ENCODE data around the gene ANKDD1A.

Gene ANKDD1A

DNA sequence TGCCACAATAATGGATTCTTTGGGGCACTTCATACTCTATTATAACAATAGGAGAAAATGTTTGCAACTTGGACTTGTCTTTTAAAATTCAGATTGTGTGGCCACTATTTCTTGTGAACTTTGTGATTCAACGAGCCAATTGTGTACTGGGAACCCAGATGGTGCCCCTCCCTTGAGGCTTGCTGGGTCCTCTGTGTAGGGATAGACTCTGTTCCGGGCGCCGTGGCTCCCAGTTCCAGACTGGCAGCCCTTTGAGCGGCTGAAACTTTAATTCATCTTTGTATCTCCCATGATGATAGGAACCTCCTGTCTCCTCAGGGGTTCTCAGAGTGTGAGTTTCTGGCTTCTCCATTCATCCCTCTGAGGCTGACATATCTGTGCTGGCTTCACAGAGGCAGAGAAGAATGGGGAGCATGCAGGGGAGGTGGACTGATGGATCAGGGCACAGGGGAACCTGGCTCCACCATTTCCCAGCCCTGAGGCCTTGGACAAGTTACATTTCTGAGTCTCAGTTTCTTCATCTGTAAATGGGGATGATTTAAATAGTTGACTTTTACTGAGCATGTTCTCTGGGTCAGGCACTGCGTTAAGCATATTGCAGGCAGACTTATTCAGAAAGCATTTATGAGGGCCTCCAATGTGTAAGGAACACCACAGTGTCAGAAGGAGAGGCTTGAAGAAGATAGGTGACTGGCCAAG is 15.2 kb upstream of the ANKDD1A start:
- no peak for DNase-seq

DNA sequence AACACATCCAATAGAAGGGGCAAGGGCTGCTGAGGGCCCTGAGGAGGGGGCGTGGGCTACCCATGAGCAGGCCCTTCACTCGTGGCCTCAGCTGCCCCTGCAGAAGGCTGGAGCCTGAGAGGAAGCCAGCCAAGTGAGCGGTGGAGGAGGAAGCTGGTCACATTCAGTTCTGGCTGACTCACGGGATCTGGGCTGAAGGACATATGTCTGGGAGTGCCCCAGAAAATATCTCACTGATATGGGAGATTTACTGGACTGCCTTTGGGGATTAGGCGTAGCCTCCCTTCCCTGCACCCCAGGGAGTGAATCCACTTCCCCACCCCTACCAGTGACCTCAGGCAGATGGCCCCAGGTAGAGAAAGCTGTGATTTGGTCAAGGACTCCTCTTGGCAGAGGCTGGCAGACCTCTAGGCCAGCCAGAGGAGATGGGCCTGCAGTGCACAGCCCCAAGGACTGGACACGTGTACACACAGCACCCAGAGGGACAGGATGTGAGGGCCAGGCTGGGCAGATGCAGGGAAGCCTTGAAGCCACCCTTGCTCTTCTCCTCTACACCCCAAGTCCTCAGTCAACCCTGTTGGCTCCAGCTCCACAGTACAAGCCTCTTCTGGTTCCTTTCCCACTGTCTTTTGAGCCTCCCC is 14.2 kb upstream of the ANKDD1A start:
- peak in 1 of 2 donors; percentile 30 for DNase-seq

DNA sequence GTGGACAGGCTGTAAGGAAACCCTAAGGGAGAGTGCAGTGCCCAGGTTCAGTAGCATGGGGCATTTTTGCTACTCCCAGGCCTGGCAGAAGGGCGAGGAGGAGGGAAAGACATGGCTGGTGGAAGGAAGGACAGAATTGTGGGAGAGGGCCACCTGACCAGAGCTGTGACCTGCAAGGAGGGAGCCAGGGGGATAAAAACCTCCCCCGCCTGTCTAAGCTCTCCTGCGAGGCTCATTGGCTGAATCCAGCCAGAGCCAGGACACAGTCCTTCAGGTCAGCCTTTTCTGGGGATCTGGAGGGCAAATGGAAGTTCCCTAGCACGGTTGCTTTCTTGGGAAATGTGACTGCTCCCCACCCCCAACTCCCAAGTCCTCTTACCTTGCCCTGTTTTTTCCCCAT is 13.3 kb upstream of the ANKDD1A start:
- no peak for DNase-seq

DNA sequence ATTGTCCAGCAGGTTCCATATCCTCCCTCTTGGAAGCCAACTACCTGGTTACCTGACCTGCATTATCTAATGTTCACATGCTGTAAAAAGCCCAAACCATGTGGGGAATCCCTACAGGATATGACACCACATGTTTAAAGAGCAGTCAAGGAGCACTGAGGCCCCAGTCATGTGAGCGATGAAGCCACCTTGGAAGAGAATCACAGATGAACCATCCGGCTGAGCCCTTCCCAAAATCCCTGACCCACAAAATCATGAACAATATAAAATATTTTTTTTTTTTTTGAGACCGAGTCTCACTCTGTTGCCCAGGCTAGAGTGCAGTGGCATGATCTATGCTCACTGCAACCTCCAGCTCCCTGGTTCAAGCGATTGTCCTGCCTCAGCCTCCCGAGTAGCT is 10.6 kb upstream of the ANKDD1A start:
- DNase-seq, result no peak

DNA sequence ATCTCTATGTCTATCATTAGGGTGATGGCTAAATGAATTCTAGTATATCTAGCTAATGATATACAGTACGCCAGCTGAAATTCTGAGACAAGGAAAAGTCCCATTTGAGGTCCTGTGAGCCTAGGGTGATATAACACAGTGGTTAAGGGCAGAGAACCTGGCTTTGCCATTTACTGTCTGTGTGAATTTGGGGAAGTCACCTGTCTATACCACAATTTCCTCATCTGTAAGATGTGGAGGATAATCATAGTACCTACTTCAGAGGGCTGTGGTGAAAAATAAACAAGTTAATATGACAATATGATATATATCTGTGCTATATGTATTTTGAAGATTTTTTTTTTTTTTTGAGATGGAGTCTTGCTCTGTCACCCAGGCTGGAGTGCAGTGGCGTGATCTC is 9.8 kb upstream of the ANKDD1A start:
- DNase-seq, result peak; percentile 31 to 81

DNA sequence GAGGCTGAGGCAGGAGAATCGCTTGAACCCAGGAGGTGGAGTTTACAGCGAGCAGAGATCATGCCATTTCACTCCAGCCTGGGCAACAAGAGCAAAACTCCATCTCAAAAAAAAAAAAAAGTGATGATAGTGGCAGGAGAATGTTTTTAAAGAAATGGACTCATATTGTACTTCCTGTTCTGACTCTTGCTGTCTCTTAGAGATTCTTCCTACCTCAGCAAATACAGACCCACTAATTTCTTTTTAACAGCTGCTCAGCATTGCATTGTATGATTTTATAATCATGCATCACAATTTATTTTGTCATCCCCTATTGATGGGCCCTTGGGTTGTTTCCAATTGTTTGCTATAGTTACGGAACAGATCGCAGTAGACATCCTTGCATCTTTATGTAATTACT is 8.8 kb upstream of the ANKDD1A start:
- no peak for DNase-seq

DNA sequence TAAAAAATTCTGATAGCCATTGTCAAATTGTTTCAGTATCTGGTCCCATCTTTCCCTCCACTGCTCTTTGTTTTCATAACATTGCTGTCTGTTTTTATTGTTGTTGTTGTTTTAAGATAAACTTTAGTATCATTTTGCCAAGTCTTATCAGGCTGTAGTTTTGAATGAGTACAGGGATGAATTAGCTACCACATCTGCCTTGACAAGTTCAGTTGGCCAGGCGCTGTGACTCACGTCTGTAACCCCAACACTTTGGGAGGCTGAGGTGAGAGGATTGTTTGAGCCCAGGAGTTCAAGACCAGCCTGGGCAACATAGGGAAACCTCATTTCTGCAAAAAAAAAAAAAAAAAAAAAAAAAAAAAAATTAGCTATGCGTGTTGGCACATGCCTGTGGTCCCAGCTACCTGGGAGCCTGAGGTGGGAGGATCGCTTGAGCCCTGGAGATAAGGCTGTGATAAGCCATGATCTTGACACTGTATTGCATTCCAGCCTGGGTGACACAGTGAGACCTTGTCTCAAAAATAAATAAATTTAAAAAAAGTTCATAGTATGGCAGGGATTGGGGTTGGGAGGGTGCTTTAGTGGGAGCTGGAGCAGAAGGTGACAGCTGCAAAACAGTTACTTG is 8.3 kb upstream of the ANKDD1A start:
- DNase-seq, result no peak

DNA sequence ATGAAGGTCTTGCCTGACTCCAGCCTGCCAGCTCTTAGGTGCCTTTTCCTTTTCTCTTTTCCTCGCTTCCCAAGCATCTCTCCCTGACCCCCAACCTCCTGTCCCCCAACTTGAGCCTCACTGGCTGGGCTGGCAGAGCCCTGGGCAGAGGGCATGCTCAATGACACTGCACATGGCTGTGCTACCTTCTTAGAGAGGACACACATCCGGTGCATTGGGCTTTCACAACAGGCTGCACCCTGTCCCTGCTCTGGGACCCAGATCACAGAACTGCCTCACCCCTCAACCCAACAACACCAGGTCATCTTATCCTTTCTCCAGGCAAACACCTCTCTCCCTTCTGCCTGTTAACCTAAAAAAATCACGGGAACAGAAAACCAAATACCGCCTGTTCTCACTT is 7.5 kb upstream of the ANKDD1A start:
- DNase-seq, result no peak

DNA sequence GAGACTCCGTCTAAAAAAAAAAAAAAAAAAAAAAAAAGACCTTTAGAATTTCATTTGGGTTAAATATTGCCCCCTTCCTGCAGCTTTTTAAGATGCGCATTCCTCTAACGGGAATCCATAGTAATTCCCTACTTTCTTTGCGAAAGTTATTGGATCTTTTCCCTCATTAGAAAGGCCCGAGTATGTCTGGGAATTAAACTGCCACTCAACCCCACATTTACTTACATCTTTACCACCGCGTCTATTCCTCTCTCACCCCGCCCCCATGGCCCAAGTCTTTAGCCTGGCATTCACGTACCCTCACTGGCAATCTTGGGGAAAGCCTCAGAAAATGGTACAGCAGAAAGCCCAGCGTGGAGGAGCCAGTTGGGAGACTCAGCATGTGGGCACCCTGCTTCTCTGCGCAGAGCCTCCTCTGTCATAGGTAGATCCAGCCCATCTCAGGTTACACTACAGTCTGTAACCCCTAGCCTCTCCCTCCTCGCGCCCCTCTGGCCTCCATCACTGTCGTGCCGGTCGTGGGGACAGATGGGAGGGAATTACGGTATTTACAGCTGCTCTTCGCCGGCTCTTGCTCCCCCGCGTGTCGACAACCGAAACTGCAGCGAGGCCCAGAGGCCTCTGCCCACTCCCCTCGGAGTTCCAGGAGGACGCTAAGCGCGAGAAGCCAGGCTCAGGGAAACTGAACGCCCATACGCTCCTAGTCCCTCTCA is 6.4 kb upstream of the ANKDD1A start:
- DNase-seq, result peak; percentile 77 to 81

DNA sequence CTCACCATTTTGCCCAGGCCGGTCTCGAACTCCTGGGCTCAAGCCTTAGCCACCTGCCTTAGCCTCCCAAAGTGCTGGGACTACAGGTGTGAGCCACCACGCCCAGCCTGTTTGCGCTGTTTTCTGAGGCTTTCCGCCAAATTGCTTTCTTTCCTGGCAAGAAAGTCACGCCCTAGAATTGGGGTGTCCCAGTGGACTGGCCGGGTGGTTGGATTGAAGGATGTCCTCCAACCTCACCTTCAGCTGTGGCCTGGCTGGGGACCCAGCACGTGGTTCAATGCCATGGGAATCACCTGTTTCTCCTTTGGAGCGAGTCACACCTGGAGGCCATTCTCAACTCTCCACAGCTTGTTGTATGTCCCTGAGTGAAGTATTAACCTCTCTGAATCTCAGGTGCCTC is 5.8 kb upstream of the ANKDD1A start:
- DNase-seq, result no peak

DNA sequence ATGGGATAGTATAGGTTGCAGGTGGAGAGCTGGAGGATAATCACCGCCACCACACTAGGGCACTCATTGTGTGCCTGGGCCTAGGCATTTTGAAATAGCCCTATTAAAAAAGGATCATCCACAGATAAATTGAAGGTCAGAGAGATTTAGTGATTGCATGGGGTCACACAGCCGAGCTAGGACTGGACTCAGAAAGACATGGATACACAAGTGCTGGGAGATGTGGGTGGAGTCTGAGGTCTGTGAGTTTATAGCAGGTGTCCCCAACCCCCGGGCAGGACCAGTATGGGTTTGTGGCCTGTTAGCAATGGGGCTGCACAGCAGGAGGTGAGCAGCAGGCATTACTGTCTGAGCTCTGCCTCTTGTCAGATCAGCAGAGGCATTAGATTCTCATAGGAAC is 5.3 kb upstream of the ANKDD1A start:
- no peak for DNase-seq

DNA sequence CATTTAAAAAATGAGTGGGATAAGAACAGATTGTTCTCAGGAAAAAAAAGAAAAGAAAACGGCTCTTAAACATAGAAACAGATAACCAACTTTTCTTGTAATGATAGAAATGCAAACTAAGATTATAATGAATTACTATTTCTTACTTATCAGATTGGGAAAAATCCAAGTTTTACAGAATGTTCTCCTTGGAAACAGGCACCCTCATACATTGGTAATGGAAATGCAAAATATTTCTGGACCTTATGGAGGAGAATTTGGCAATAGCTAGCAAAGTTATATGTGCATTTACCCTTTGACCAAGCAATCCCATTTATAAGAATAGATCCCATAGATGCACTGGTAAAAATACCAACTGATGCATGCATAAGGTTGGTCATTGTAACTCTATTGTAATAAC is 3.7 kb upstream of the ANKDD1A start:
- no peak for DNase-seq

DNA sequence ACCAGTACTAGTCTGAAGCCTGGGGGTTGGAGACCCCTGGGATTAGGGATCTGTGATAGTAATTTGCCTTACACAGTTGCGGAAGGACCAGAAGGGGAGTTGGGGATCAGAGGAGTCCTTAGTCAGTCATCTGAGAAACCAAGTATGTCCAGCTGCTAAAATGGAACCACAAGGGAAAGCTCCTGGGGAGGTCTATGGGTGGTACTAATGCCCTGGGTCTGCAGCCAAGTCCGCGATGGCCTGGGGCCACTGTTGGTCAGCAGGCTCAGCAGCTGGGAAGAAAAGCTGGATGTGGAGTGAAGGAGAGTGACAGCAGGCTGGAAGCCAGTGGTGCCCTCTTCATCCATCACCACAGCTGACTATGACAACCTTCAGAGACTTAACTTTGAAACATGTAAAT is 2.2 kb upstream of the ANKDD1A start:
- no peak for DNase-seq

DNA sequence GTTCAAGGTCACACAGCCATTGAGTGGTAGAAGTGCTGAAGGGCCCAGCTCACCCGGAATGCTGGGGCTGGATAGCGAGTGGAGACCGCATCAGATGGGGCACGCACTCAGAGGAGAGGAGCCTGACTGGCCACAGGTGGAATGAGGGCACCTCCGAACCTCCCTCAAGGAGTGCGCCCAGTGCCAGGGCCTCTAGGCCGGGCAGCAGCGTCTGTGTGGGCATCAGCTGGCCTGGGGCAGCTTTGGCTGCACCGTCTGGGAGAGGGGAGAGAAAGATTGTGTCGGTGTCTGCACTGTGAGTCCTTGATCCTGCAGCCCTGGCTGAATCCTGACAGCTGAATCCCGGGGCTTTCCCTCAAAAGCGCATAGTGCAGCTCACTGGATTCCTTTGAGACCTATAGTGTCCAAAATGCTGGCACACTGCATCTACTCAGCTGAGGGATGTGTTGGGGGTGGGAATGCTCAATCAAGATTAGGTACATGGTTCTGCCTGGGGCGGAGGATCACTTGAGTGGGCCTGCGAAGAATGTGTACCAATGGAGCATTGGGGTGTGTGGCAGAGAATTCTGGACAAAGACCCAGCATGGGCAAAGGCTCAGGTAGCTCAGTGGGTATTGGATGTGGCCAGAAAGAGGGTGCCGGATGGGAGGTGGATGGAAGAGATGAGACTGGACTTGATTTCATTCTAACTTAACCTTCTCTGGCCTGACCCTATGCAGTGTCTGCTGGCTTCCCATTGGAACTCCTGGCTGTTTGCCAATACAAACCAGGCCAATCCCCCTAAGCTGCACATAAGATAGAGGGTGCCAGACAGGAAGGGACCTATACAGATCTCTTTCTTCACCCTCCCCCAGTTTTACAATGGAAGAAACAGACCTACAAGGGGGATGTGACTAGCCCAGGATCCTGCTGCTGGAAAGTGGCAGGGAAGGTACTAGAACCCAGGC is 950 bp downstream of the ANKDD1A start:
- no peak for DNase-seq

DNA sequence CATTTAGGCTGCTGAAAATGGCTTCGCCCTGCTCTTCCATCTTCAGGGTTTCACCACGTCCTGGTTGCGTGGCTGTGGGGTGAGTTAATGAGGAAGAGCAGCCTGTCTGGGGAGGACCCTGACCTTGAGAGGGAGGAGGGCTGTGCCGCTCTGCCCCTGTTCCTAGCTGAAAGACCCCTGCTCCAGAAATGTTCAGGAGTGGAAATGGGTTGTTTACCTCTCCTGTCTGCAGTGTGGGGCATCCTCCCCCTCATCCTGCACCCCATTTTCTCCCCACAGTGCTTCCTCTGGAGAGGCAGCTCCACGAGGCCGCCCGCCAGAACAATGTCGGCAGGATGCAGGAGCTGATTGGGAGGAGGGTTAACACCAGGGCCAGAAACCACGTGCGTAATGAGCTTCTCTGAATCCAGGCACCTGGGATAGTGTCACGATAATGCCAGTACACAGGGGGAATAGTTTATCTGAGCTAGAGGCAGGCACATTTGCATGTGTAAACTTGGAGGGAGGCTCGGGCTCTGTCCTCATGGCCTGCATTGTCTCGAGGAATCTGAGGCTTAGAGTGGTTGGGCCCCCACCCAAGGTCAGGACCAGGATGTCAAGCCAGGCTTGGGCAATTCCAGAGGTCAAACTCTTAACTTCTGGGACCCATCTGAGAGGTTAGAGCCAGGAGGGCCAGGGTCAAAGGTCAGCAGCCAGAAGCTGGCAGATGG is 4.0 kb downstream of the ANKDD1A start:
- DNase-seq, result no peak

DNA sequence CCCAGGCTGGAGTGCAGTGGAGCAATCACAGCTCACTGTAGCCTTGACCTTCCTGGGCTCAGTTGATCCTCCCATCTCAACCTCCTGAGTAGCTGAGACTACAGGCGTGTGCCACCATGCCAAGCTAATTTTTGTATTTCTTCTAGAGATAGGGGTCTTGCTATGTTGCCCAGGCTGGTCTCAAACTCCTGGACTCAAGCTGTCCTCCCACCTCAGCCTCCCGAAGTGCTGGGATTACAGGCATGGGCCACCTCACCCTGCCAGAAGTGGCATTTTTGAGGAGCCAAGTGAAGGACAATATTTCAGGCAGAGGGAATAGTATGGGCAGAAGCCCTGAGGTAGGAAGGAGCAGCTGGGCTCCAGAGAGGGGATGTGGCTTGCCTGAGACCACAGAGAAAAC is 4.7 kb downstream of the ANKDD1A start:
- no peak for DNase-seq

DNA sequence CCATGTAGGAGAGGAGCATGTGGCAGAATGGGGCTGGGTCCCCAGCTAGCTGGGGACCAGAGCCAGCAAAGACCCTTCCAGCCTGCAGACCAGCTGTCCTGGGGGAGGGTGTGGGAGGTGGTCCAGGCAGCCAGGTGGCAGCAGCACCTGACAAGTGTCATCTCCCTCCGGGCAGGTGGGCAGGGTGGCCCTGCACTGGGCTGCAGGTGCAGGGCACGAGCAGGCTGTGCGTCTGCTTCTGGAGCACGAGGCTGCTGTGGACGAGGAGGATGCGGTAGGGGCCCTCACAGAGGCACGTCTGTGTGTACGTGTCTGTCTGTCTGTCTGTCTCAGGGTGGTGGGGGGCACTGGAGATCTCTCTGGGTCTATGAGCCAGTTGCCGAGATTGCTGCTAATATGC is 5.5 kb downstream of the ANKDD1A start:
- no peak for DNase-seq

DNA sequence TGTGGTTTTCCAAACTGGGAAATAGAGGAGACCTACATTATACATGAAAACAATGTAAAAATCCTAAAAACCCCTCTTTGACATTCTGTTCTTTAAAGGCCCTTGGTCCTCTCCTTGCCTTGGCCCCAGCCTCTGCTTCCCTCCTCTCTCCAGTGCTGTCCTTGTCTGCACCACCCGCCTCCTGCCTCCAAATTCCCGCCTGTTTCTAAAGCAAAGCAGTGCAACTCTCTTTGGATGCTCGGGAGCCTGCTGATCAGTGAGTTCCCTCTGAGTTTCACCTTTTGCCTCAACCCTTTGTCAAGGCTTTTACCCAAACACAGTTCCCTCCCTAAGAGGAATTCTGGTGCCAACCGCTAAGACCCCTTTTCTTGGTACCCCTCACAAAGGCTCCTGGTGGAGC is 8.0 kb downstream of the ANKDD1A start:
- no peak for DNase-seq

DNA sequence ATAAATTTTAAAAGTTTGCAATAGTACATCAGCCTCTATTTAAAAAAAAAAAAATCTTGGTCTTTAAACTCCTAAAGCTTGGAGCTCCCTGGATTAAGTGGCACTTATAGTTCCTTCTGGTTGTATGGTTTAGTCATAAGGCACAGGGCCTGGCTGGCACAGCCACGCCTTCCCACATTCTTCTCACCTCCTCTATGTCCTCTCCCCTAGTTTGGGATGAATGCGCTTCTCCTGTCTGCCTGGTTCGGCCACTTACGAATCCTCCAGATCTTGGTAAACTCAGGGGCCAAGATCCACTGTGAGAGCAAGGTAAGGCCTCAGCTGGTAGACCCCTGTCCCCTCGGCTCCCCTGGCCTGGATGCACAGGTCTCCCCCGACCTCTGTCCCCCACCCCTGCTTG is 10.0 kb downstream of the ANKDD1A start:
- DNase-seq, result no peak

DNA sequence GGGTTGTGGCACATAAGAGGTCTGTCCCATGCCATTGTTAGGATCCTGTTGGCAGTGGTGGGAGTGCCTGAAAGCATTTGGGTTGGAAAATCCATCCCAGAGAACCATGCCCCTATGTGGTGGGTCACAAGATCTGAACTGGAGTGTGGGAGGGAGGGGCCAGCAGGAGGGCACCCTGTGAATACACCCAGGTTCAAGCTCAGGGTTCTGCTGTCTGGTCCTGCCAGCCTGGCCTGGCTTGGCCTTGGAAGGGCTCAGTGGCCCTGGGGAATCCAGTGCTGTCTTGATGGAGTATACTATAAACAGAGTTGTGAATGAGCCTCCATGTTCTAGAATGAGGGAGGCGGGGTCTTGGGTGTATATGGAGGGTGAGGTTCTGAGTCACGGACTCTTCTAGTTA is 11.8 kb downstream of the ANKDD1A start:
- no peak for DNase-seq

DNA sequence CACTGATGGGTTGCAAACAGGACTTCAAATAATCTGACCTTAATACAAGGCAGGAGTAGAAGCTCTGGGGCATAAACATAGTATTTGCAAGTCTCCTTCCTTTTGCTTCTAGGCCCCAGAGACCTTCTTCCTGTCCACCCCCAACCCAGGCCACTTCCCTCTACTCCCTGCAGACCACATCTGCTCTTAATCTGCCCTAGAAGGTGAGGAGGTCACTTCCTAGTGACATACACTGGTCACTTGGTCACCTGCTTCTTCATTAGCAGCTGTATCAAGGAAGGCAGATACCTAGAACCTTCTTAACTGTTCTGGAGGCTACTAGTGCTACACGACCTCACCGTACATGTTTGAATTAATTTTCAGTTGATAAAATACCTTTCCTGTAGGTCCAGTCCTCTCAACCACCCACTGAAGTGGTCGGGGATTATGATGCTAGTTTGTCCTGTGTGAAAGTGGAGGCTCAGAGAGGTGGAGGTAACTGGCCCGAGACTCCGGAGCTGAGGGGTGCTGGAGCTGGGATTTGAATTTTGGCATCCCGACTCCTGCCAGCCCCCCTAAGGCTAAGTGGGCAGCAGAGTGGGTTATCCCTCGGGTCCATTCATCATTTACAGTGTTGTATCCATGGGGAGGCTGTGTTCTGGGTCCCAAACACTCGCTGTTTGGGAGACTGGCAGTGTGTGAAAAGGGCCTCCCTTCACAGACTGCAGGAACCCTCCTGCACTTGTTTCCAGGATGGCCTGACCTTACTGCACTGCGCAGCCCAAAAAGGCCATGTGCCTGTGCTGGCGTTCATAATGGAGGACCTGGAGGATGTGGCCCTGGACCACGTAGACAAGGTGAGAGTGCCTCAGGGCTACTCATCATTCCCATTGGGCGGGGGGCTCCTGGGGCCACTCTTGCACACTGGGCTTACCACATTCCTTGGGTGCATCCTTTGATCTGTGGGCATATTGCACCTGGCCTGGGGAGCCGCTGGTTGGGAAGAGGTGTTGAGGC is 13.9 kb downstream of the ANKDD1A start:
- DNase-seq, result no peak

Measured in CD4-positive, alpha-beta T cell treated with Interferon alpha-2 for 1 hour (primary cell).